Measurements from ENCODE around the gene HIVEP2.

HIVEP2 gene

GRCh38 chr6:142916881-142917280 lies 28.1 kb downstream of the HIVEP2 start:
- no peak for DNase-seq

GRCh38 chr6:142914937-142915697 lies 29.9 kb downstream of the HIVEP2 start:
- no peak for DNase-seq

- no peak for DNase-seq
These were observed 30.6 kb downstream of the HIVEP2 start for GRCh38 chr6:142914369-142914768.

- DNase-seq, result no peak
These were observed 31.4 kb downstream of the HIVEP2 start for GRCh38 chr6:142913511-142914047.

- DNase-seq, result no peak
These were observed 31.9 kb downstream of the HIVEP2 start for GRCh38 chr6:142913036-142913510.

- DNase-seq, result no peak
These were observed 32.9 kb downstream of the HIVEP2 start for GRCh38 chr6:142912125-142912524.

- no peak for DNase-seq
These were observed 33.5 kb downstream of the HIVEP2 start for GRCh38 chr6:142911430-142911829.

- DNase-seq, result no peak
These were observed 35.3 kb downstream of the HIVEP2 start for GRCh38 chr6:142909686-142910085.

- no peak for DNase-seq
These were observed 36.7 kb downstream of the HIVEP2 start for GRCh38 chr6:142908235-142908634.

- no peak for DNase-seq
These were observed 37.4 kb downstream of the HIVEP2 start for GRCh38 chr6:142907544-142907943.

- DNase-seq, result no peak
These were observed 38.0 kb downstream of the HIVEP2 start for GRCh38 chr6:142906945-142907470.

GRCh38 chr6:142903812-142904211 lies 41.2 kb downstream of the HIVEP2 start:
- no peak for DNase-seq

- DNase-seq, result no peak
These were observed 42.3 kb downstream of the HIVEP2 start for GRCh38 chr6:142902636-142903053.

GRCh38 chr6:142901611-142902010 lies 43.4 kb downstream of the HIVEP2 start:
- no peak for DNase-seq

GRCh38 chr6:142900227-142900971 lies 44.6 kb downstream of the HIVEP2 start:
- peak; percentile 41 for DNase-seq

- DNase-seq, result no peak
These were observed 45.8 kb downstream of the HIVEP2 start for GRCh38 chr6:142898927-142899895.

- DNase-seq, result no peak
These were observed 47.3 kb downstream of the HIVEP2 start for GRCh38 chr6:142897659-142898058.

GRCh38 chr6:142896732-142897131 lies 48.2 kb downstream of the HIVEP2 start:
- no peak for DNase-seq

- DNase-seq, result no peak
These were observed 51.9 kb downstream of the HIVEP2 start for GRCh38 chr6:142893088-142893487.

- DNase-seq, result no peak
These were observed 52.5 kb downstream of the HIVEP2 start for GRCh38 chr6:142892254-142893021.

GRCh38 chr6:142891454-142891853 lies 53.5 kb downstream of the HIVEP2 start:
- no peak for DNase-seq

- DNase-seq, result no peak
These were observed 56.5 kb downstream of the HIVEP2 start for GRCh38 chr6:142888456-142888855.
